ENCODE results near the gene ANKRD13A. TPM values are rescaled to one million over a fixed set of nuclear protein-coding genes. Genes with fewer than 3 reads are reported as not detected.
"Not testable (repeated sequence)": the region's sequence is repeated elsewhere in the genome, so short reads cannot be mapped to it uniquely, and the experiment has no call there.

ANKRD13A gene
- total and polyA plus RNA-seq, 9 donors, result 18.3 to 53.4 (median 35.2) TPM

GRCh38 chr12:110048242-110049027, 49.2 kb downstream of the ANKRD13A start, which contains the start of gene C12orf76:
C12orf76 (minus strand) TSS chr12:110048522; CDS start chr12:110048495, 27 bp downstream.
- peak; percentile 90 to 95 (median 92) for DNase-seq

GRCh38 chr12:110049034-110049433, 49.8 kb downstream of the ANKRD13A start:
- 89 to 91% (median 90%) methylated on average over 11 of the region's 11 CpGs for WGBS, 3 donors
- H3K4me1 ChIP-seq (ENCODE audit: insufficient read depth); H3K36me3 ChIP-seq; DNase-seq; H3K27ac ChIP-seq; H3K27me3 ChIP-seq; H3K9me3 ChIP-seq; intact Hi-C loops (cut with DNase I): not testable (repeated sequence)
- peak overlapping the region; percentile 97 for H3K4me3 ChIP-seq

More at GRCh38 chr12:110048242-110049027, 49.2 kb downstream of the ANKRD13A start, which contains the start of gene C12orf76:
- H3K27me3 ChIP-seq, result no peaks in the 10 kb centered on the region
- no peaks in the 10 kb centered on the region for H3K9me3 ChIP-seq
- TF ChIP-seq CTCF (IDR thresholded peaks at IDR 0.05) (no peak), EP300 (IDR thresholded peaks at IDR 0.05) (no peak), POLR2A (IDR thresholded peaks at IDR 0.05) (no peak)
- intact Hi-C loops (cut with DNase I), result no loop called here
- H3K4me3 ChIP-seq, result peak within 1 kb of the TSS; percentile 97
- no peaks in the 10 kb centered on the region for H3K36me3 ChIP-seq
- no peak within 1 kb of the TSS for H3K27ac ChIP-seq
- 1% methylated on average over 46 to 47 of the region's 47 CpGs for WGBS, 3 donors
- H3K4me1 ChIP-seq (ENCODE audit: insufficient read depth), result peaks cover 2% of the 10 kb centered on the region

DNA sequence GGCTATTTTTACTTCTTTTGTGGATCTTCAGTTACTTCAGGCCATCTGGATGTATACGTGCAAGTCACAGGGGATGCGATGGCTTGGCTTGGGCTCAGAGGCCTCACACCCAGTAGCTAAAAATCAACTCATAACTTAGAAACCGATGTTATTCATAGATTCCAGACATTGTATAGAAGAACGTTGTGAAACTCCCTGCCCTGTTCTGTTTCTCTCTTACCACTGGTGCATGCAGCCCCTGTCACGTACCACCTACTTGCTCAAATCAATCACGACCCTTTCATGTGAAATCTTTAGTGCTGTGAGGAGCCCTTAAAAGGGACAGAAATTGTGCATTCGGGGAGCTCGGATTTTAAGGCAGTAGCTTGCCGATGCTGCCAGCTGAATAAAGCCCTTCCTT, 50.4 kb downstream of the ANKRD13A start:
- H3K36me3 ChIP-seq; H3K27me3 ChIP-seq; H3K9me3 ChIP-seq; H3K4me3 ChIP-seq; DNase-seq; H3K27ac ChIP-seq; intact Hi-C loops (cut with DNase I); H3K4me1 ChIP-seq (ENCODE audit: insufficient read depth): not testable (repeated sequence)
- 90% methylated on average over 9 of the region's 9 CpGs for WGBS, 3 donors

GRCh38 chr12:110050927-110051326, 51.7 kb downstream of the ANKRD13A start:
- no peaks in the 10 kb centered on the region for H3K36me3 ChIP-seq
- H3K27ac ChIP-seq, result no peak overlapping the region
- intact Hi-C loops (cut with DNase I), result no loop called here
- peaks cover 2% of the 10 kb centered on the region for H3K4me1 ChIP-seq (ENCODE audit: insufficient read depth)
- no peaks in the 10 kb centered on the region for H3K27me3 ChIP-seq
- no peaks in the 10 kb centered on the region for H3K9me3 ChIP-seq
- WGBS, 3 donors, result 79 to 84% (median 81%) methylated on average over 6 of the region's 6 CpGs
- no peak for TF ChIP-seq EP300 (IDR thresholded peaks at IDR 0.05)
- TF ChIP-seq POLR2A (IDR thresholded peaks at IDR 0.05), result no peak
- TF ChIP-seq CTCF (IDR thresholded peaks at IDR 0.05), result no peak
- DNase-seq, result no peak
- no peak overlapping the region for H3K4me3 ChIP-seq

GRCh38 chr12:110055375-110056352, 56.4 kb downstream of the ANKRD13A start:
- 47 to 52% (median 47%) methylated on average over 11 of the region's 11 CpGs for WGBS, 3 donors
- not testable (repeated sequence) for DNase-seq

GRCh38 chr12:110056643-110057042, 57.4 kb downstream of the ANKRD13A start:
- H3K4me1 ChIP-seq (ENCODE audit: insufficient read depth); H3K27ac ChIP-seq; H3K36me3 ChIP-seq; H3K27me3 ChIP-seq; DNase-seq; H3K9me3 ChIP-seq; intact Hi-C loops (cut with DNase I); H3K4me3 ChIP-seq: not testable (repeated sequence)
- 83 to 84% (median 83%) methylated on average over 3 of the region's 3 CpGs for WGBS, 3 donors

More at GRCh38 chr12:110055375-110056352, 56.4 kb downstream of the ANKRD13A start:
- H3K4me3 ChIP-seq; H3K9me3 ChIP-seq; H3K36me3 ChIP-seq; H3K27me3 ChIP-seq; intact Hi-C loops (cut with DNase I); H3K27ac ChIP-seq; H3K4me1 ChIP-seq (ENCODE audit: insufficient read depth): not testable (repeated sequence)

Measured in ovary (tissue), 9 donors.